Neuronal stem cell (in vitro differentiated cells): Measurements from ENCODE around the gene ITSN1.
"Not testable (repeated sequence)": the region's sequence is repeated elsewhere in the genome, so short reads cannot be mapped to it uniquely, and the experiment has no call there.

ENCODE experiments used
- DNase-seq: peaks from one replicate; pipeline ENCODE4 v3.0.0-alpha.2; 2013; ENCODE audit warnings: low spot score
- H2AFZ ChIP-seq: one replicate; pipeline ENCODE4 v1.6.1; 2013; ENCODE audit warnings: mild to moderate bottlenecking, low read length, inconsistent platforms
- H2AK5ac ChIP-seq: 2 replicates; pipeline ENCODE4 v1.6.1; 2013; ENCODE audit warnings: low read depth, mild to moderate bottlenecking, inconsistent platforms, low read length, moderate library complexity, mixed read lengths
- H2BK120ac ChIP-seq: 2 replicates; pipeline ENCODE4 v1.6.1; 2013; ENCODE audit warnings: low read depth, mild to moderate bottlenecking, inconsistent platforms, low read length, moderate library complexity, mixed read lengths
- H2BK12ac ChIP-seq: one replicate; pipeline ENCODE4 v1.6.1; 2013; ENCODE audit warnings: low read length, inconsistent platforms
- H2BK15ac ChIP-seq: 2 replicates; pipeline ENCODE4 v1.6.1; 2013; ENCODE audit warnings: mild to moderate bottlenecking, low read length, inconsistent platforms, mixed read lengths
- H2BK5ac ChIP-seq: one replicate; pipeline ENCODE4 v1.6.1; 2013; ENCODE audit warnings: inconsistent platforms, mild to moderate bottlenecking, low read length, moderate library complexity
- H3K14ac ChIP-seq: one replicate; pipeline ENCODE4 v1.6.1; 2013; ENCODE audit warnings: low read length, inconsistent platforms
- H3K18ac ChIP-seq: 2 replicates; pipeline ENCODE4 v1.6.1; 2013; ENCODE audit warnings: low read length, inconsistent platforms
- H3K23ac ChIP-seq: 2 replicates; pipeline ENCODE4 v1.6.1; 2013; ENCODE audit warnings: low read depth, mild to moderate bottlenecking, mixed read lengths, low read length, inconsistent platforms; ENCODE audit not compliant: poor library complexity
- H3K27ac ChIP-seq: replicated peaks from 3 replicates; pipeline ENCODE4 v1.5.1; 2013; ENCODE audit warnings: low read length, inconsistent platforms
- H3K27me3 ChIP-seq, 3 experiments: 2 replicates each; pipeline ENCODE4 v1.6.1; 2013; ENCODE audit warnings: low read length in 3 of 3, mild to moderate bottlenecking in 2 of 3, inconsistent platforms in 1 of 3, low read depth in 1 of 3, mixed read lengths in 1 of 3, moderate library complexity in 1 of 3; ENCODE audit not compliant: control insufficient read depth in 3 of 3, insufficient read depth in 3 of 3
- H3K36me3 ChIP-seq, 2 donors: replicated peaks in 1 of 2; 2 replicates each; pipeline ENCODE4 v1.6.1; 2013; ENCODE audit warnings: low read length in 2 of 2; ENCODE audit not compliant: control insufficient read depth in 2 of 2, insufficient read depth in 2 of 2
- H3K4ac ChIP-seq: 2 replicates; pipeline ENCODE4 v1.6.1; 2013; ENCODE audit warnings: inconsistent platforms, mild to moderate bottlenecking, low read length, moderate library complexity
- H3K4me1 ChIP-seq, 2 donors: 1 replicate in 1 of 2; 2 replicates in 1 of 2; pipeline ENCODE4 v1.6.1; 2013; ENCODE audit warnings: low read length in 2 of 2, low read depth in 1 of 2; ENCODE audit not compliant: control insufficient read depth in 2 of 2, insufficient read depth in 1 of 2
- H3K4me2 ChIP-seq: one replicate; pipeline ENCODE4 v1.6.1; 2013; ENCODE audit warnings: mild to moderate bottlenecking, low read length, inconsistent platforms; ENCODE audit not compliant: insufficient read depth, poor library complexity, severe bottlenecking
- H3K4me3 ChIP-seq, 2 donors: 2 replicates each; pipeline ENCODE4 v1.5.1; 2013; ENCODE audit warnings: low read length in 2 of 2, mild to moderate bottlenecking in 2 of 2, inconsistent platforms in 1 of 2, moderate library complexity in 1 of 2
- H3K79me1 ChIP-seq: one replicate; pipeline ENCODE4 v1.6.1; 2013; ENCODE audit warnings: low read depth, mild to moderate bottlenecking, inconsistent platforms, low read length, moderate library complexity
- H3K9ac ChIP-seq: one replicate; pipeline ENCODE4 v1.6.1; 2013; ENCODE audit warnings: mild to moderate bottlenecking, low read depth, low read length, inconsistent platforms; ENCODE audit not compliant: poor library complexity
- H3K9me3 ChIP-seq, 2 donors: replicated peaks in 1 of 2; 2 replicates each; pipeline versions ENCODE3 to v1.6.1; 2013; ENCODE audit warnings: low read length in 2 of 2, mild to moderate bottlenecking in 2 of 2, inconsistent platforms in 1 of 2, low read depth in 1 of 2, mixed read lengths in 1 of 2, moderate library complexity in 1 of 2; ENCODE audit not compliant: control insufficient read depth in 2 of 2, insufficient read depth in 1 of 2
- H4K8ac ChIP-seq: one replicate; pipeline ENCODE4 v1.6.1; 2013; ENCODE audit warnings: low read depth, mild to moderate bottlenecking, inconsistent platforms, low read length, moderate library complexity
- H4K91ac ChIP-seq: one replicate; pipeline ENCODE4 v1.6.1; 2013; ENCODE audit warnings: low read length, low read depth, mild to moderate bottlenecking, inconsistent platforms; ENCODE audit not compliant: poor library complexity
- WGBS, 2 donors: extraction: QIAGEN DNeasy Blood & Tissue Kit; methylation state at CpG; one replicate each; pipeline ENCODE4 v1.1.7; 2013; ENCODE audit warnings: missing lambda C conversion rate in 2 of 2, mixed read lengths in 1 of 2; ENCODE audit not compliant: insufficient read length in 2 of 2, insufficient replicate concordance in 1 of 2; ENCODE audit errors: extremely low coverage in 2 of 2; 5-methylcytosine and 5-hydroxymethylcytosine counted together

The ITSN1 gene

DNA sequence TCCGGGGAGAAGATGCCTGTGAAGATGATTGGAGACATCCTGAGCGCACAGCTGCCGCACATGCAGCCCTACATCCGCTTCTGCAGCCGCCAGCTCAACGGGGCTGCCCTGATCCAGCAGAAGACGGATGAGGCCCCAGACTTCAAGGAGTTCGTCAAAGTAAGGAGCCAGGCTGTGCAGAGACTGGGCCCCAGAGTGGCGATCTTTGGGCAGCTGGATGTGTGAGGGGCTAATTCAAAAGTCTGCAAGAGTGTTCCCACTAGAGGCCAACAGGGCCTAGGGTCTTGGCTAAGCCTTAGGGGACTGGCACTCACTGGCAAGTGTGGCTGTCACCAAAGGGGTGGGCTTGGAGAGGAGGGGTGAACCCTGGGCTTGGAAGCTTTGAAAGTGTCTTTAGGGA lies 222.9 kb downstream of the ITSN1 start:
- H3K14ac ChIP-seq, result no peak overlapping the region
- no peak overlapping the region for H4K91ac ChIP-seq
- peak overlapping the region; percentile 5 for H3K23ac ChIP-seq
- H4K8ac ChIP-seq, result no peak overlapping the region
- no peak overlapping the region for H2BK12ac ChIP-seq
- no peak overlapping the region for H3K4me2 ChIP-seq
- H3K27me3 ChIP-seq, result no peaks in the 10 kb centered on the region
- H2BK5ac ChIP-seq, result peak overlapping the region; percentile 33
- no peak overlapping the region for H3K18ac ChIP-seq
- no peaks in the 10 kb centered on the region for H3K4me1 ChIP-seq
- H3K9me3 ChIP-seq, result peaks cover 0 to 7% of the 10 kb centered on the region in 2 donors
- H3K4me3 ChIP-seq, result no peak overlapping the region
- H2BK15ac ChIP-seq, result no peak overlapping the region
- no peaks in the 10 kb centered on the region for H3K79me1 ChIP-seq
- no CpG with 5 or more reads among the region's 9 CpGs for WGBS, 2 donors
- no peaks in the 10 kb centered on the region for H3K36me3 ChIP-seq
- DNase-seq, result no peak
- no peak overlapping the region for H2AFZ ChIP-seq
- peak overlapping the region; percentile 15 for H2AK5ac ChIP-seq
- H2BK120ac ChIP-seq, result no peak overlapping the region
- no peak overlapping the region for H3K9ac ChIP-seq
- H3K4ac ChIP-seq, result no peak overlapping the region
- no peak overlapping the region for H3K27ac ChIP-seq

DNA sequence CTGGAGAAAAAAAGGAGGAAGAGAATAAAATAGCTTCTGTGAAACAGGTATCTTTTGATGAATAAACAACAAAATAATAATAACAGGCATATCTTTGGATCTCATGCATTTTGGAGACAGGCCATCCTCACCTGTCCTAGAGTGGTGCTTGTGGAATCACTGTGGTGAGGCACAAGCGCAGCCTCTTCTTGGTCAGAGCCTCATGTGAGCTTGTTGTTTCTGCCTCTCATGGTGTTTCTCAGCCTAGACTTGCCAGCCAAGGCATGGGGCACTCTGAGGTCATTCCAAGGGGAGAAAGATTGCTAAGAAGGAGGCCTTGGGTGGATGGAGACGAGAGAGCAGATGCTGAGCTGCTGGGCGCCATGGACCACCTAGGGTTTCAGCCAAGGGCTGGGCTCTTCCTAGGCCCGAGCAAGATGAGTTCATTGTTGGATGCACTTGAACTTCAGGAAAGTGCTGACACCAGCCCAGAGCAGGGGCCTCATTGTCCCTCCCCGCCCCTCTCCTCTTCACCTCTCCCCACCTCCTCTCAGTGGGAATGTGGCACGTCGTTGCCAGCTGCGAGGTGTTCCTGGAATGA lies 223.8 kb downstream of the ITSN1 start:
- no peak overlapping the region for H3K14ac ChIP-seq
- H3K4me2 ChIP-seq, result no peak overlapping the region
- no CpG with 5 or more reads among the region's 8 CpGs for WGBS, 2 donors
- no peak overlapping the region for H3K4me3 ChIP-seq
- H3K9me3 ChIP-seq, result peaks cover 0 to 7% of the 10 kb centered on the region in 2 donors
- no peak for DNase-seq
- H3K18ac ChIP-seq, result no peak overlapping the region
- no peak overlapping the region for H2AFZ ChIP-seq
- H3K4me1 ChIP-seq, result no peaks in the 10 kb centered on the region
- no peak overlapping the region for H2BK15ac ChIP-seq
- no peak overlapping the region for H3K23ac ChIP-seq
- H3K4ac ChIP-seq, result no peak overlapping the region
- no peak overlapping the region for H2BK120ac ChIP-seq
- no peak overlapping the region for H2AK5ac ChIP-seq
- H2BK5ac ChIP-seq, result no peak overlapping the region
- no peak overlapping the region for H4K8ac ChIP-seq
- no peaks in the 10 kb centered on the region for H3K36me3 ChIP-seq
- no peak overlapping the region for H4K91ac ChIP-seq
- no peak overlapping the region for H3K27ac ChIP-seq
- H3K9ac ChIP-seq, result no peak overlapping the region
- H3K79me1 ChIP-seq, result no peaks in the 10 kb centered on the region
- no peaks in the 10 kb centered on the region for H3K27me3 ChIP-seq
- no peak overlapping the region for H2BK12ac ChIP-seq

DNA sequence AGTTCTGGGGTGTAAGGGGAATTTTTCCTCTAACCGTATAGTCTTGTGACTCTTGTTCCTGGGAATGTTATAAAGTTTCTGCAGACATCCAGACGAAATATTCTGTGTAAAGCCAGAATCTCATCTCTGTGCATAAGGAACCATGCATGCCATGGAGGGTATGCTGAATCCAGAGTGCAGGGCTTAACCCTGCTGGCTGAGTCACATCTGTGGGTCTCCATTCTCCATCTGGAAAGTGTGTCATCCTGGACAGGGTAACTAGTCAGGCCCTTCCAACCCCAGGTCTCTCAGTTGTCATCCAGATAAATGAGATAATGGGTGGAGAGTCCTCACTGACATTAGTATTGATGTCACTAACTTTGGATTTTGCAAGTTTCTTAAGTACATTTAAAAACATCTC lies 224.5 kb downstream of the ITSN1 start:
- Histone ChIP-seq H2BK120ac (no peak overlapping the region), H4K91ac (no peak overlapping the region), H2BK15ac (no peak overlapping the region), H3K18ac (no peak overlapping the region), H3K14ac (no peak overlapping the region), H3K27ac (no peak overlapping the region), H3K27me3 (no peaks in the 10 kb centered on the region), H3K9ac (no peak overlapping the region), H3K79me1 (no peaks in the 10 kb centered on the region), H4K8ac (no peak overlapping the region), H3K4me1 (no peaks in the 10 kb centered on the region), H3K4me2 (no peak overlapping the region), H3K9me3 (peaks cover 0 to 7% of the 10 kb centered on the region in 2 donors), H2BK12ac (no peak overlapping the region), H3K23ac (no peak overlapping the region), H2BK5ac (no peak overlapping the region), H3K36me3 (no peaks in the 10 kb centered on the region), H2AFZ (no peak overlapping the region), H3K4me3 (no peak overlapping the region), H2AK5ac (no peak overlapping the region), H3K4ac (no peak overlapping the region)
- DNase-seq, result no peak
- WGBS, 2 donors, result no CpG with 5 or more reads among the region's 2 CpGs

DNA sequence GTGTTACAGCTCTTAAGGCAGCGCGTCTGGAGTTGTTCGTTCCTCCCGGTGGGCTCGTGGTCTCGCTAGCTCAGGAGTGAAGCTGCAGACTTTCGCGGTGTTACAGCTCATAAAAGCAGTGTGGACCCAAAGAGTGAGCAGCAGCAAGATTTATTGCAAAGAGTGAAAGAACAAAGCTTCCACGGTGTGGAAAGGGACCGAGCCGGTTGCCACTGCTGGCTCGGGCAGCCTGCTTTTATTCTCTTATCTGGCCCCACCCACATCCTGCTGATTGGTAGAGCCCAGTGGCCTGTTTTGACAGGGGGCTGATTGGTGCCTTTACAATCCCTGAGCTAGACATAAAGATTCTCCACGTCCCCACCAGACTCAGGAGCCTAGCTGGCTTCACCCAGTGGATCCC lies 225.6 kb downstream of the ITSN1 start:
- not testable (repeated sequence) for H2BK12ac ChIP-seq, H3K14ac ChIP-seq, H3K27me3 ChIP-seq, H3K23ac ChIP-seq, H4K8ac ChIP-seq, H4K91ac ChIP-seq, H2BK5ac ChIP-seq, H3K9ac ChIP-seq, DNase-seq, H3K79me1 ChIP-seq, H2AFZ ChIP-seq, H2BK15ac ChIP-seq, H3K4me2 ChIP-seq, H3K4me1 ChIP-seq, H3K4me3 ChIP-seq, H2BK120ac ChIP-seq, H2AK5ac ChIP-seq, H3K18ac ChIP-seq, H3K9me3 ChIP-seq, H3K4ac ChIP-seq, H3K36me3 ChIP-seq, H3K27ac ChIP-seq
- no CpG with 5 or more reads among the region's 13 CpGs for WGBS, 2 donors
